MM.1S (cell line): ENCODE results near the gene PSMC4.

Experiments used
- DNase-seq: peaks from one replicate; pipeline ENCODE4 v3.0.0-alpha.2; 2015
- H2AFZ ChIP-seq: fragments of 300-600 bp; sonication (generic); 2 replicates; pipeline ENCODE4 v1.6.0; 2016; ENCODE audit warnings: antibody characterized with exemption, low read length
- H3F3A ChIP-seq: fragments of 300-600 bp; sonication (generic); 2 replicates; pipeline ENCODE4 v1.6.1; 2016; ENCODE audit warnings: mild to moderate bottlenecking, antibody characterized with exemption, low read length, moderate library complexity, mixed read lengths; ENCODE audit not compliant: insufficient read depth
- H3K27ac ChIP-seq: fragments of 300-600 bp; sonication (generic); 2 replicates; pipeline ENCODE4 v1.5.1; 2016; ENCODE audit warnings: mild to moderate bottlenecking, low read length
- H3K27me3 ChIP-seq: fragments of 300-600 bp; sonication (generic); replicated peaks from 2 replicates; pipeline ENCODE4 v1.6.0; 2016; ENCODE audit warnings: low read length; ENCODE audit not compliant: insufficient read depth
- H3K36me3 ChIP-seq: fragments of 300-600 bp; sonication (generic); replicated peaks from 2 replicates; pipeline ENCODE4 v1.6.1; 2016; ENCODE audit warnings: mild to moderate bottlenecking, low read length, mixed read lengths; ENCODE audit not compliant: insufficient read depth
- H3K4me1 ChIP-seq: fragments of 300-600 bp; sonication (generic); 2 replicates; pipeline ENCODE4 v1.6.1; 2016; ENCODE audit warnings: low read length, mixed read lengths
- H3K4me2 ChIP-seq: fragments of 300-600 bp; sonication (generic); 2 replicates; pipeline ENCODE4 v1.6.0; 2016; ENCODE audit warnings: low read depth, low read length
- H3K4me3 ChIP-seq: fragments of 300-600 bp; sonication (generic); 2 replicates; pipeline ENCODE4 v1.5.1; 2016; ENCODE audit warnings: low read length, mixed read lengths
- H3K79me2 ChIP-seq: fragments of 300-600 bp; sonication (generic); 2 replicates; pipeline ENCODE4 v1.6.1; 2016; ENCODE audit warnings: mixed run types, low read length, mixed read lengths
- H3K9ac ChIP-seq: fragments of 300-600 bp; sonication (generic); 2 replicates; pipeline ENCODE4 v1.6.1; 2016; ENCODE audit warnings: low read length, mixed read lengths
- H3K9me2 ChIP-seq: fragments of 300-600 bp; sonication (generic); replicated peaks from 2 replicates; pipeline ENCODE4 v1.6.1; 2016; ENCODE audit warnings: mild to moderate bottlenecking, low read length, mixed read lengths; ENCODE audit not compliant: insufficient read depth
- H3K9me3 ChIP-seq: fragments of 300-600 bp; sonication (generic); replicated peaks from 2 replicates; pipeline ENCODE4 v1.6.1; 2016; ENCODE audit warnings: mild to moderate bottlenecking, low read length, mixed read lengths; ENCODE audit not compliant: insufficient read depth
- H4K20me1 ChIP-seq: fragments of 300-600 bp; sonication (generic); 2 replicates; pipeline ENCODE4 v1.6.1; 2016; ENCODE audit warnings: mild to moderate bottlenecking, low read length, moderate library complexity, mixed read lengths; ENCODE audit not compliant: insufficient read depth
- EZH2 ChIP-seq: fragments of 300-600 bp; sonication (generic); optimal IDR thresholded peaks from 2 replicates; pipeline ENCODE3; 2017; ENCODE audit warnings: low read depth, mild to moderate bottlenecking, antibody characterized with exemption, low read length, mixed read lengths
- EZH2phosphoT487 ChIP-seq: fragments of 300-600 bp; sonication (generic); IDR thresholded peaks from 2 replicates; pipeline ENCODE4 v1.6.1; 2018; ENCODE audit warnings: antibody characterized with exemption, low read length
- TF ChIP-seq, protein P1 (sequence below): fragments of 300-600 bp; sonication (generic); IDR thresholded peaks from 2 replicates; pipeline ENCODE4 v1.5.1; 2016; ENCODE audit warnings: antibody characterized with exemption, low read length, mixed read lengths

The PSMC4 gene

DNA sequence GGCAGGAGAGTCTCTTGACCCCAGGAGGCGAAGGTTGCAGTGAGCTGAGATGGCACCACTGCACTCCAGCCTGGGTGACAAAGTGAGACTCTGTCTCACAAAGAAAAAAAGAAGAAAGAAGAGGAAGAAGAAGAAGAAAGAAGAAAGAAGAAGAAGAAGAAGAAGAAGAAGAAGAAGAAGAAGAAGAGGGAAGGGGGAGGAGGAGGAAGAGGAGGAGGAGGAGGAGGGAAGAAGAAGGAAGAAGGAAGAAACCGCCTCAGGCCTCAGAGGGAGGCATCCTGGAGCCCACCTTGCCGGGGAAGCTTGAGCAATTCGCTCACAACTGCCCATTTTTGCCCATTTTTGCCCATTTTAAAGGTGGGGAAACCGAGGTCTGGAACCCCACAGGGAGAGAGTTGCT, 46.0 kb upstream of the PSMC4 start:
- TF ChIP-seq EZH2phosphoT487, result no peak
- TF ChIP-seq EZH2, result no peak
- TF ChIP-seq, protein P1, sequence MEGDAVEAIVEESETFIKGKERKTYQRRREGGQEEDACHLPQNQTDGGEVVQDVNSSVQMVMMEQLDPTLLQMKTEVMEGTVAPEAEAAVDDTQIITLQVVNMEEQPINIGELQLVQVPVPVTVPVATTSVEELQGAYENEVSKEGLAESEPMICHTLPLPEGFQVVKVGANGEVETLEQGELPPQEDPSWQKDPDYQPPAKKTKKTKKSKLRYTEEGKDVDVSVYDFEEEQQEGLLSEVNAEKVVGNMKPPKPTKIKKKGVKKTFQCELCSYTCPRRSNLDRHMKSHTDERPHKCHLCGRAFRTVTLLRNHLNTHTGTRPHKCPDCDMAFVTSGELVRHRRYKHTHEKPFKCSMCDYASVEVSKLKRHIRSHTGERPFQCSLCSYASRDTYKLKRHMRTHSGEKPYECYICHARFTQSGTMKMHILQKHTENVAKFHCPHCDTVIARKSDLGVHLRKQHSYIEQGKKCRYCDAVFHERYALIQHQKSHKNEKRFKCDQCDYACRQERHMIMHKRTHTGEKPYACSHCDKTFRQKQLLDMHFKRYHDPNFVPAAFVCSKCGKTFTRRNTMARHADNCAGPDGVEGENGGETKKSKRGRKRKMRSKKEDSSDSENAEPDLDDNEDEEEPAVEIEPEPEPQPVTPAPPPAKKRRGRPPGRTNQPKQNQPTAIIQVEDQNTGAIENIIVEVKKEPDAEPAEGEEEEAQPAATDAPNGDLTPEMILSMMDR, result no peak
- no peaks in the 10 kb centered on the region for H3K27me3 ChIP-seq
- no peaks in the 10 kb centered on the region for H3K36me3 ChIP-seq
- DNase-seq, result no peak
- H3K27ac ChIP-seq, result no peak overlapping the region
- no peaks in the 10 kb centered on the region for H3K9me3 ChIP-seq
- H2AFZ ChIP-seq, result no peak overlapping the region
- no peaks in the 10 kb centered on the region for H4K20me1 ChIP-seq
- H3K79me2 ChIP-seq, result no peaks in the 10 kb centered on the region
- H3K4me3 ChIP-seq, result no peak overlapping the region
- no peaks in the 10 kb centered on the region for H3K4me1 ChIP-seq
- no peak overlapping the region for H3K4me2 ChIP-seq
- no peaks in the 10 kb centered on the region for H3F3A ChIP-seq
- H3K9ac ChIP-seq, result no peak overlapping the region
- no peaks in the 10 kb centered on the region for H3K9me2 ChIP-seq

DNA sequence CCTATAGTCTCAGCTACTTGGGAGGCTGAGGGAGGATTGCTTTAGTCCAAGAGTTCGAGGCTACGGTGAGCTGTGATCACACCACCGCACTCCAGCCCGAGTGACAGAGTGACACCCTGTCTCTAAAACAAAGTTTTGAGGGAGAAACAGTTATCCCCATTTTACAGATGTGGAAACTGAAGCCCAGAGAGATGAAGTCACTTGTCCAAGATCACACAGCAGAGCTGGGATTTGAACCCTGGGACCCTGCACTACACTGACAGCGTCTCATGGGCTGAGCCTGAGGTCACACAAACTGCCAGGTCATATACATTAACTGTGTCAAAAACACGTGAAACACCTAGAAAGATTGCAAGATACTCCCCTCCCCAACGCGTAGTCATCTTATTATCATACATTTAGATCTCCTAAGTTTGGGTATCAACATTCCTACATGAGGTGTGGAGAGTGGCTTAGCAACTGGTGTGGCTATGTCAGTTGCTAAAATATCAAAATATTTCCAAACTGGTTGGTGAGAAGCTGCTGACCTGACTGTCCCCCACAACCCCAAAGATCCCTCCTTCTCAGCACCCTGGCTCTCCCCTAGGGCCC, 44.7 kb upstream of the PSMC4 start:
- Histone ChIP-seq H3K9me3 (no peaks in the 10 kb centered on the region), H3K4me2 (no peak overlapping the region), H3K9ac (no peak overlapping the region), H3K9me2 (no peaks in the 10 kb centered on the region), H3K79me2 (no peaks in the 10 kb centered on the region), H4K20me1 (no peaks in the 10 kb centered on the region), H3F3A (no peaks in the 10 kb centered on the region), H3K4me1 (no peaks in the 10 kb centered on the region), H2AFZ (no peak overlapping the region), H3K27ac (no peak overlapping the region), H3K27me3 (no peaks in the 10 kb centered on the region), H3K36me3 (no peaks in the 10 kb centered on the region), H3K4me3 (no peak overlapping the region)
- TF ChIP-seq, protein P1, result no peak
- TF ChIP-seq EZH2phosphoT487, result no peak
- no peak for TF ChIP-seq EZH2
- DNase-seq, result no peak

DNA sequence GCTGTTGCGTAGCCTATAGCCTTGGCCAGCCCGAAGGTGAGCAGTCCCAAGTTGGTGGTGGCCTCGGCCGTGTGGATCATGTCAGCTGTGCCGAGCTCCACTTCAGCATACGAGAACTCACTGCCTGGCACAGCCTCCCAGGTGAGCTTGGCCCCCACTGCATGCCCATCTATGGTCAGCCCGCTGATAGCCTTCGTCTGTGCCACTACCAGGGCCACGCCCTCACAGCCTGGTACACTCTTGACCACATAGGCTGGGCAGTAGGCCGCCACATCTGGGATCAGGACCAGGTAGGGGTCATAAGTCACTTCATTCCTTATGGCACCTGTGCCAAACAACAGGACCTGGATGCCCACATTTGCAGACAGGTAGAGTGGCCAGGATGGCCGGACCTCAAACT, 43.9 kb upstream of the PSMC4 start:
- H3F3A ChIP-seq, result no peaks in the 10 kb centered on the region
- H3K4me2 ChIP-seq, result no peak overlapping the region
- no peaks in the 10 kb centered on the region for H3K36me3 ChIP-seq
- no peak for DNase-seq
- no peaks in the 10 kb centered on the region for H3K79me2 ChIP-seq
- no peak for TF ChIP-seq EZH2
- TF ChIP-seq EZH2phosphoT487, result no peak
- TF ChIP-seq, protein P1, result no peak
- no peak overlapping the region for H3K4me3 ChIP-seq
- H3K9ac ChIP-seq, result no peak overlapping the region
- no peaks in the 10 kb centered on the region for H3K9me3 ChIP-seq
- H3K4me1 ChIP-seq, result no peaks in the 10 kb centered on the region
- H3K27ac ChIP-seq, result no peak overlapping the region
- no peaks in the 10 kb centered on the region for H3K27me3 ChIP-seq
- H4K20me1 ChIP-seq, result no peaks in the 10 kb centered on the region
- no peak overlapping the region for H2AFZ ChIP-seq
- H3K9me2 ChIP-seq, result no peaks in the 10 kb centered on the region
